ENCODE measurements around the gene RNF220.
"Not testable (repeated sequence)": the region's sequence is repeated elsewhere in the genome, so short reads cannot be mapped to it uniquely, and the experiment has no call there.

RNF220 gene

DNA sequence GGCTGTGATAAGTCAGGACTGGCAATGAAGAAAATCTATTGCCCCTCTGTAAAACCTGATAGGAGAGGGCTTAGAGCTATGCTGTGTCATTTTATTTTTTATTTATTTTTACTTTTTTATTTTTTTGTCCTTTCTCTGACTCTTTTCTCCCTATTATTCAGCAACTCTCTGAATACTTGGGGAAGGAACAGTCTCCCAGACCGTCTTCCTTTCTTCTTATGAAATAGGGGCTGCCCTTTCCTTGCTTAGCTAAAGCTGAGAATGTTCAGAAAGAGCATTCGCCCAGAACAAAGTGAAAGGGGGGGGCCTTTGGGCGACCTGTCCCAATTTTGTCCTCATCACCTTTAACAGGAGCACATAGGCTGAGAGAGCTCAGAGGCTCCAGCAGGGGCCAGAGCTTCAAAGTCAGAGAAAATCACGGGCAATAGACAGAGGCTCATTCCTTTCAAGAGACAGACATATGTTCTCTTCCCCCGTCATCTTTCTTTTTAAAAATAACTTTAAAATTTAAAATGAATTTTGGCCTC, 80.9 kb downstream of the RNF220 start:
- DNase-seq (ENCODE audit: low read depth in 1 of 2, low spot score in 1 of 2): no peak

DNA sequence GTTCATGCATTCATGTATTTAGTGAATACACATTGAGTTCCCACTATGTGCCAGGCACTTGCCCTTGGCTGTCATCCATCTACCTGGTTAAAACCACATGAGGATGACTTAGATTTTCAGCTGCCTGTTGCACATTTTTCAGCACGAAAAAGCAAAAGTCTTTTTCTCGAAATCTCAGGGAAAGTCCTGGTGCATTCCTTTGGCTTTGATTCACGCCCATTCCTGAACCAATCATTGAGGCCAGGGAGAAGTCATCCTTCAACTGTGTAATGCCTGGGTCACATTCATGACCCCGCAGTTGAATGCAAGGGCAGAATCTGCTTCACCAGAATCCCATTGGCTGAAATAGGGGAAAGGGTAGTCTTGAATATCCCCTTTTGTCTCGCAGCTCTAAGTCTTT, 84.4 kb downstream of the RNF220 start:
- no peak for DNase-seq (ENCODE audit: low read depth in 1 of 2, low spot score in 1 of 2)

DNA sequence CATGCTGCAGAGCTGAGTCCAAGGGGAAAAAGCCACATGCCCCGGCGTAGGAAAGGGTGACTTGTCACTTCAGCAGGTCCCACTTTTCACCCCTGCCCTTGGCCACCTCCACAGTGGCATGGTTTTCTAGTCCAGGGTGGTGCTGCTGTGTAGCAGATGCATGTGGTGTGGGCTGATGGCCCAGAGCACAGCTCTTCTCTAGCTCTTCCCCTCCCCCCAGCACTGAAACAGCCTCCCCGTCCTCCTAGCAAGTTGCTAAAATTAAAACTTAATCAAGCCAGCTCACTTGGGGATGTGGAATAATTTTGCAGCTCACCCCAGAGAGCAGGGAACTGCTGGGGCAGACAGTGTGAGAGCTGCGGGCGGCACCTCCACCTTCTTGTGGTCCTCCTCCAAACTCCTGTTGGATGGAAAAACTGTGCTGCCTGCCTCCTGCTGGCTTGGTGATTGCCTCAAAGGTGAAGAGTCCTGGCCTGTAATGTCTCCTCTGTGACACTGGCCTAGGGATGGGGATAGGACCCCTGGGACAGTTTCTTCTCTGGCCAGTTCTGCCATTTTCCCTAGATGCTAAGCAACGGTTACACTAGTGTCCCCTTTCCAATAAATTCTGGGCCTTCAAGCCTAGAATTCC, 91.6 kb downstream of the RNF220 start:
- no peak for DNase-seq (ENCODE audit: low read depth in 1 of 2, low spot score in 1 of 2)

DNA sequence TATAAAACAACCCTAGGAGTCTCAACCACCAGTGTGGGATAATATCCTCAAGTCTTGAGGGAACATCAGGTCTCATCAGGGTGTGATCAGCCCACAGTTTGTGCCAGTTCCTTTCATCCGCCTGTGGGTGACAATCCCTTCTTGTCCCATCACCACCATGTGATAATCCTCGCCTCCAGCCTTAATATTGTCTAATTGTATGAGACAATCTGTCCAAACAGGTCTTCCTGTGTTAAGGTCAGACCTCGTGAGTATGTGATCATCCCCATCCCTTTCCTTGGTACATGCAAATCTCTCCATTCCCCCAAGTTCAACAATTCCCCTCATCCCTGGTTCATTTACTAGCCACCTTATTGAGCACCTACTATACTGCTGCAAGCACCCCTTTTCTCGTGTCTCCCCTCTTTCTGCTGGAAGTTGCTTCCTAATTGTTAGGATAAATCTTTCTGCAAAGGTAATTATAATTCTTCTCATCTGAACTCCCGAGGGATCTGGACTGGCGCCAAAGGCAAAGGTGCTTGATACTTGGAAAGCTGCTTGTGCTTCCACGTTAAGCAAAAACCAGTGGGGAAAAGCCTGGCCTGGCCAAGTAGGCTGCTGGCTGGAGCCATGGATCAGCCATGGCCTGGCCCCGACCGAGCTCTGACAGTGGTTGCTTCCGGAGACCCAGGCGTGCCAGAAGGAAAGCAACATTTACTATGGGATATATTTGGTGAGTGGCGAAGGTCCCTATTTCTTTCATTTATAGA, 92.5 kb downstream of the RNF220 start:
- no peak for DNase-seq (ENCODE audit: low read depth in 1 of 2, low spot score in 1 of 2)

DNA sequence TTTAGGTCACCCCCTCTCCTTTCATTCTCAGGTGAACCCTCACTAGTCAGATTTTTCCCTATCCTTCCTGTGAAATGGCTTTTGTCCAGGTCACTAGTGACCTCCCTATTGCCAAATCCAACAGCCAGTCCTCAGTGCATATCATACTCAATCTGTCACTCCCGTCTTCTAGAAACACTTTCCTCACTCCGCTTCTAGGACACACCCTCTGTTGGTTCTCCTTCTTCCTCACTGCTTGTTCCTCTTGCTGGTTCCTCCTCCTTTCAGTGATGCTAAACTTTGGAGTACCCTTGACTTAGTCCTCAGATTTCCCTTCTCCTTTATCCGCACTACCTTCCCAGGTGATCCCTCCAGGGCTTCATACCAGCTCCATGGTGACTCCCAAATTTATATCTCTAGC, 94.3 kb downstream of the RNF220 start:
- DNase-seq (ENCODE audit: low read depth in 1 of 2, low spot score in 1 of 2): no peak

DNA sequence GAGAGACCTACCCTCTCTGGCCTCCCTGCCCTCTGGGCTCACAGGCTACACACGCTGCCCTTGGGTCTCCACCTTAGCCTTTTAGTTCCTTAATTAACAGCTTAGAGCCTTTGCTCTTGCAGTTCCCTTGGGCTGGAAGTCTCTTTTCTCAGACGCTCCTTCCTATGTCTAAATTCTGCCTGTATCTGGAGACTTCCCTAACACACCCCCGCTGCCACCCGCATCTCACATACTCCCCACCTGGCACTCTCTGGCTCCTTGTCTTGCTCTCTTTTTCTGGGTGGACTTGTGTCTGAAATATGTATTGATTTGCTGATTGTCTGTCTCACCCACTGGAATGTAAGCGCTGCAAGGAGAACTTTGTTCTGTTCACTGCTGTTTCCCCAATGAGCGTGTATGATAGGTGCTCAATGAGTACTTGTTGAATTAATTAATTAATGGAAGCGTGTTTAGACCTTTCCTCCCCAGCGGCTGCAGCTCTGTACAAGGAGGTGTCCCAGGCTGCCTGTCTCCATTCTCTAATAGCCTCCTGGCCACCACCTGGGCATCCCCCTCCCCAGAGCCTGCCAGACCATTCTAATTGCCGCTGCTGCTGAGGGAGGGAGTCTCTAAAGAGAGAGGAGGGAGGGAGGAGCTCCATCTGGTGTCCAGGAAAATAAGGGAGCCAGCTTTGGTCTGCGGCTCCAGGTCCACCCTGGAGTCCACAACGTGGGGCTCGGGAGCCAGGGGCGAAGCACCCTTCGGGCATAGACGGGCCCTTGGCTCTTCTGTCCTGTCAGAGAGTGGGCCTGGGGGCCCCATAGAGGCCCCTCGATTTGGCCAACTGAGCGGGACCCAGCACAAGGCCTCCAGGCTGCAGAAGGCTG, 95.4 kb downstream of the RNF220 start:
- no peak for DNase-seq (ENCODE audit: low read depth in 1 of 2, low spot score in 1 of 2)

DNA sequence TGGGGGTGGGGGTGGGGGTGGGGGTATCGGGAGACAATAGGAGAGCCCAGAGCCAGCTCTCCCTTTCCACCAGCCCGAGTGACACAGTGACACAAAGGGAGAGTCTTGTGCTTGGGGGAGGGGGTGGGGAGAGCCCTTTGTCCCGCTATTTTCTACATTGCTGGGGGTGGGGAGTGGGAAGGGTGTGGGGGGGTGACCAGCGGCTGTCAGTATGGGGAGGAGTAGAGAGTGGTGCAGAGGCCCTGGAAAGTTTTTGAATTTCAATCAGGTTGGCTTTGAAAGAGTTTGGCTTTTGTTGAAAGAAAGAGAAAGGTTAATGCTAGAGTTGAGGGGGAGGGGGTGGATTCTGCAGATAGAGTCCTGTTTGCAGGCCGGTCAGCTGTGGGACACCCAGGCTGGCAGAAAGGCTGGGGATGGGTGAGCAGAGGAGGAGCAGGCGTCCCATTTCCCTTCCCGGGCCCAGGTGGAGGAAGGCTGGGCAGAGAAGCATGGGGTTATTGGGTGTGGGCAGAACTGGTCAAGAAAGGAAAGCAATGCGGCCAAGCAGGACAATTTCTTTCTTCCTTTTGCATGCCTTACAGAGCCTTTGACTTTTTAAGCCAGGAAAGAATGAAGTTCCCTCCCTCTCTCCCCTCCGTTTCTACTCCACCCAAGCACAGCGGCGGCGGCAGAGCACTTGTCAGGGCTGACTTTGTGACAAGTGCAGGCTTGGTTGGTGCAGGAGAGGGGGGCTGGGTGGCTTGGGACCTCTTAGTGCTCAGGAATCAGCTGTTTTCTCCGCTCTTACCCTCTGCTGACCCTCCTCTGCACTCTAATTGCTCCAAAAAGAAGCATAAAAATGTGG, 96.2 kb downstream of the RNF220 start:
- DNase-seq (ENCODE audit: low read depth in 1 of 2, low spot score in 1 of 2): no peak

DNA sequence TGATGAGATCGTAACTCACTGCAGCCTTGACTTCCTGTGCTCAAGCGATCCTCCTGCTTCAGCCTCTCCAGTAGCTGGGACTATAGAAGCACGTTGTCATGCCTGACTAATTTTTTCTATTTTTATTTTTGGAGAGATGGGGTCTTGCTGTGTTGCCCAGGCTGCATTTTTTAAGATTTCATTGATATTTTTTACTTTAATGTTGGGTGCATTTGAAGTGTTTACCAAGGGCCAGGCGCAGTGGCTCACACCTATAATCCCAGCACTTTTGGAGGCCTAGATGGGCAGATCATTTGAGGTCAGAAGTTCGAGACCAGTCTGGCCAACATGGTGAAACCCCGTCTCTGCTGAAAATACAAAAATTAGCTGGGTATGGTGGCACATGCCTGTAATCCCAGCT, 97.8 kb downstream of the RNF220 start:
- not testable (repeated sequence) for DNase-seq (ENCODE audit: low read depth in 1 of 2, low spot score in 1 of 2)

DNA sequence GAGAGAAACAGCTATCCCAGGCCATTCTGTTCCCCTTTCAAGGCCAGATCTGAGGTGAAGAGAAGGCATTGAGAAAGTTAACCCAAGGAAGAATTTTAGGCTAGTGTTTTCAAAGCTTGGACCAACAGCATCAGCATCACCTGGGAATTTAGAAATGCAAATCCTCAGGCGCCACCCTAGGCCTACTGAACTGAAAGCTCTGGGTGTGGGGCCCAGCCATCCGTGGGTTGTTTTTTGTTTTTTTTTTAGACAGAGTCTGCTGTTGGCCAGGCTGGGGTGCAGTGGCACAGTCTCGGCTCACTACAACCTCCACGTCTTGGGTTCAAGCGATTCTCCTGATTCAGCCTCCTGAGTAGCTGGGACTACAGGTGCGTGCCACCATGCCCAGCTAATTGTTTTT, 98.6 kb downstream of the RNF220 start:
- no peak for DNase-seq (ENCODE audit: low read depth in 1 of 2, low spot score in 1 of 2)

DNA sequence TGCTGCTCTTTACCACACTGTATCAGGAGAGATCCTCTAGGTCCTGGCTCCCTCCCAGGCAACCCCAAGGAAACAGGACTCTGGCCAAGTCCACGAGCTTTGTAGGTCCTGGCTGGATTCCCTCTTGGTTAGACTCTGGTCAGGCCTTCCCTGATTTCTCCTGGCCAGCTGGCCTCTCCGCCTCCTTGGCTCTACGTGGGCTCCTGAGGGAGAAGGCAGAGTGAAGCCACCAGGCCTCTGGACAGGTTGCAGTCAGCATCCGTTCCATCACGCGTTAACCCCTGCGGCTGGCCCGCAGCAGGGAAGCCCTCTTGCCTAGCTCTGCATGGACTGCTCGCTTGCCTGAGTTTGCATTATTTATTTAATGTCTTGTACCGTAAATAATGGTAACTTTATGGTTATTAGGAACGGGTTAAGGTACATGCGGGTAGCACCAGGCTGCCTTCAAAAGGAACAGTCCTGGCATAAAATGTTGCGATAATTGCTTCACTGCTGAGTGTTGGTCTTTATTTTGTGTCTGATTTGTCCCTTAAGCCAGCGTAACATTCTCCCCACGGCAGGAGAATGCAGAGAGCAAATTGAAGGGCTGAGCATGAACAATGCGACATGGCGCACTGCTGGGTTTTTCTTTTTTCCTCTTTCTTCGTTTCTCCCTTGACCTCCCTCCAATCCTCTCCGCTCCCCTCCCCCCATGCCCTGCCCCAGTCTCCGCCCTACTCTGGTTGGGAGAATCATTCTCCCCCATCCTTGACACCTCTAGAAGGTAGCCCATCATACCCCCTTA, 100.3 kb downstream of the RNF220 start:
- DNase-seq (ENCODE audit: low read depth in 1 of 2, low spot score in 1 of 2): no peak

DNA sequence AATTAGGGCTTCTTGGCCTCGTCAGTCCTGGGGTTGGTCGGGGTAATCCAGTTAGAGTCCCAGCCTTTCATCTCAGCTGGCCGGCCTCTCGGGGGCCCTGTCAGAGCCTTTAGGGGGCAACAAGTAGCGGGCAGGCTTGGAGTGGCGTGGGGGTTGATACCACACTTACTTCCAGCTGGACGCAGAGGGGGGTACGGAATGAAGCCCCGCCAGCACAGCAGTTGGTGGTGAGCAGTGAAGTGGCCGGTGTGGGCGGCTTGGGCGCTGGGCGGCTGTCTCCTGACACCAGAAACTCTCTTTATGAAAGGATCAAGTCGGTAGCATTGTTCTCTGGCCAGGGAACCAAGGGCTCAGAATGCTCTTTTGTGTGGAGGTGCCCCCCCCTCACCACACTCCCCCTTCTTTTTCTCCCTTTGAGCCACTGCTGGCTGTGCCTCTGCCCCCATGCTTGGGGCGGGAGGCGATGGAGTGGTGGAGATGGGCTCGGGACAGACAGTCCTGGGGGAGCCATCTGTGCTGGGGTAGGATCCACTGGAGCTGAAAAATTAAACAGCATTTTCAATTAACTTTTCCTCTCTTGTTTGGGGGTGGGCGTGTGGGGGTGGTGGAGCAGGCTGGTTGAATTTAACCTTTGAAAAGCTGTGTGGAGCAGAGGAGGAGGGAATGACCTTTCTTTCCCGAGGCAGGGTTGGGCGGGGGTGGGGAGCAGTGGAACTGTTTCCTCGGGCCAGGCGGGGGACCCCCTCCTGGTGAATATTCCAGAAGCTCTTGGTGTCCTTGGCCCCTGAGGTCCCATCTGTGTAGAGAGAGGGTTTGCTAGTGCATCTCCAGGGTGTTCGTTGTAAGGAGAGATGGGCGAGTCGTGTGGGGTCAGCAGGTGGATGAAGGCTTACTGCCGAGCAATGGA, 102.7 kb downstream of the RNF220 start:
- no peak for DNase-seq (ENCODE audit: low read depth in 1 of 2, low spot score in 1 of 2)

DNA sequence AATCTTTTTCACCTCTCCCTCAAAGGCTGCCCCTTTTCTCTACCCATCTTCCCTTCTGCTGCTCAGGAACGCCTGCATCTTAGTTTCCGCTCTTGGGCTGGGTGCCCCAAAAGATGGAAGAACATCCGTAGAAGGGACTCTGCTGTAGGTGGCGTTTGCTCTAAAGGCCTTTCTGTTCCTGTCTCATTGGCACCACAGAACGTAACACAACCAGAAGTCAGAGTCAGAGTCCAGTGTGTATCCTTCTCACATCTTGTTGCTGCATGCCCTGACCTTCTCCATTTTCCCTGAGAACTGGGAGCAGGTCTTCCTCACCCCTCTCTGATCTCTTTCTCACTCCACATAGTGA, 103.3 kb downstream of the RNF220 start:
- no peak for DNase-seq (ENCODE audit: low read depth in 1 of 2, low spot score in 1 of 2)

DNA sequence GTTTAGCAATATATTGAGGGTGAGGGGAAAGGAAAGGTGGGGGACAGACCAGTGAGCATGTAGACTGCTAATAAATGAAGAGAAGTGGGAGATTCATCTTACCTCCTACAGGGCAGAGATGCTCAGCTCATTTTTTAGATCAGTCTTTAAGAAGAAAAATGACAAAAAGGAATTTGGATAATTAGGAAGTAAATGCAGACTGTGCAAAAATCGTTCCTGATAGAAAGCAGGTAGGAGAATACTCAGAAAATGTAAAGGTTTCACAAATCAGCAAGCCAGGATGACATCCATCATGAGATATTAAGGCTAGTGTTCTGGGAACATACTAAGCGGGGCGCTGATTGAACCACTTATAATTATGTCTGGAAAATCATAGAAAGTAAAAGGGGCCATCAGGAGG, 106.3 kb downstream of the RNF220 start:
- no peak for DNase-seq (ENCODE audit: low read depth in 1 of 2, low spot score in 1 of 2)

DNA sequence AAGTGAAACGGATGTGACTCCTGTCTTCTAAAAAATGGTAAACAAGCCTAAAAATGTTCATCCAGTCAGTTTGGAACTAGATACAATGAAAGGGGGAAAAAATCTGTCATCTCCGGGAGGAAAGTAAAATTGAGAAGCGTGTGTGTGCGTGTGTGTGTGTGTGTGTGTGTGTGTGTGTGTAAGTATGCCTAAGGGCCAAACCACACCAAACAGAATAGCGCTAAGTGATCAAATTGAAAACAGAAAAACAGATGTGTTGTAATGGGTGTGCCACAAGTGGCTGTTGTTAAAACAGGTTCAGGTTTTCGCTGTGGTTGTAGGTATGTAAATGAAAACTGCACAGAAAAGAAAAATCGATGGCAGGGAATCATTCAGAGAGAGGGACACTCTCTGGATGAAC, 106.7 kb downstream of the RNF220 start:
- DNase-seq (ENCODE audit: low read depth in 1 of 2, low spot score in 1 of 2): no peak

DNA sequence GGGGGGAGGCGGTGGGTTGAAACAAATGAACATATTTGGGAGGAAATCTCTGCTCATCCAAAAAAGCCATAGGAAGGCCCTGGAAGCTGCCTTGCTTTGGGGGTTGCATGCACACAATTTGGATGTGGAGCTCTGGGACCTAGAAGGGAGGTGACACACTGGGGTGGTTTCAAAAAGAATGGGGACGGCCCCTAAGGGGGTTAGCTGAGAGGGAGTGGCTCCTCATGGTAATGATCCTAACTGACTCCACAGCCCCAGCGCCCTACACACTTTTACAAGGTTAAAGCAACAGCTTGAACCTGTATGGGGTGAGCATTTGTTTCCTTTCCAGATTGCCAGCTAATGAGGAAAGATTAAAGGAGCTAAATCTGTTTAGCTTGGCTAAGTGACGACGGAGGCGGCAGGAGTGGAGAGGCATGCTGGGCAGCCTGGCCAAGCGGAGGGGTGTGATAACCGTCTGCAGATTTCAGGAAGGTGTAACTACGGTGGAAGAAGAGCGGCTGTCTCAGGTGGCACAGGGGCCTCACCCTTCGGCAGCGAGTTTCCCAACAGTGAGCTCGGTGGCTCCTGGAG, 107.3 kb downstream of the RNF220 start:
- DNase-seq (ENCODE audit: low read depth in 1 of 2, low spot score in 1 of 2): no peak

DNA sequence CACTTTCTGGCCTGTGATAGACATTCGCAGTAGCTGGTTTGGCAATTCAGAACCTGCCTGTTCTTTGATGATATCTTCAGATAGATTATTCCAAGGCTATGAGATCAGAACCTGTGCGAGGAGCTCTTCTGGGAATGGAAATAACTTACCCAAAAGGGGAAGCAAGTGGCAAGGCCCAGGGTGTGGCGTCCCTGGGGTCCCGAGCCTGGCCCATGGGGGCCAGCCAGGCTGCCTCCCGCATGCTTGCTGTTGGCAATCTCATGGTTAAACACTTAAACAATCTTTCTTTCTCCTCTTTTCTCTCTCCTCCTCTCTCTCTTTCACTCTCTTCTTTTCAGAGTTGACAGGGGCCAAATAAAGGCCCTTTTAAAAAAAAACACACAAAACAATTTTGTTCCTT, 108.1 kb downstream of the RNF220 start:
- DNase-seq (ENCODE audit: low read depth in 1 of 2, low spot score in 1 of 2): no peak

DNA sequence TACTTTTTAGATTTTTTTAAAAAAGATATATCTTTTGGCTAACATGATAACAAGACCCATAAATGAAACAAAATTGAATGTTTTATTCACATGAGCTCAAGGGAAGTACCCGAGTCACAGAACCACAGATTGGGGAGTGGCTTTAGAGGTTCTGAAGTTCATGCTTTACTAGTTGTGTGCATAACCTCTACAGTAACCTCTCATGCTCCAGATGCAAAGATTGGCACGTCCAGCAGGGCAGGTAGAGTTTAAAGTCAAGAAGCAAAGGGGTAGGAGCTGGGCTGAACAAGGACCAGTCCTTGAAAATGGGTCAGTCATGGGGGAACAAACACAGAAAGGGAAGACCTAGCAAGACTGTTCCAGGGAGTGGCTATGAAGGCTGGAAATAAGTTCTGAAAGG, 109.6 kb downstream of the RNF220 start:
- DNase-seq (ENCODE audit: low read depth in 1 of 2, low spot score in 1 of 2): no peak

DNA sequence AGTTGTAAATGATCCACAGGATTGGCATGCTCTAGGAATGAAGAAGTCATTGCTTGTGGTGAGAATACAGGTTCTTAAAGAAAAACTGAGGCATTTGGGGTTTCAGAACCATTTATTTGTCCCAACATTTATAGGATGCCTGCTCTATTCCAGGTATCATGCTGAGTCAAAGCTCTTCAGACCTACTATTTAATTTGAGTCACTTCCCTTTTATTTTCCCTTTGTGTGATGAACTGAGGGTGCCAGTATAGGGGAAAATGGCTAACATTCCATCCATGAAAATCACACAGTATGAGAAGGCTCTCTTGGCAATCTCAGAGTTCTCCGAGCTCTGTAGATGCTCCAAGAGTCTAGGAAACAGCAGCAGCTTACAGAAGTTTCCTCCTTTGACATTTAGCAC, 110.4 kb downstream of the RNF220 start:
- no peak for DNase-seq (ENCODE audit: low read depth in 1 of 2, low spot score in 1 of 2)
